GM23338 (cell line): ENCODE data around the gene VAMP2. TPM values are rescaled to one million over a fixed set of nuclear protein-coding genes. Genes with fewer than 3 reads are reported as not detected.

Experiments
- ATAC-seq: fragments of 200-7000 bp; cut with Tn5 transposase; 3 replicates; pipeline ENCODE4 v1.9.1; 2020
- DNase-seq: peaks from one replicate; pipeline ENCODE4 v3.0.0-alpha.2; 2015; ENCODE audit warnings: low spot score
- H2AFZ ChIP-seq: fragments of 200-600 bp; sonication (generic); 2 replicates; pipeline ENCODE4 v1.8.0; 2016; ENCODE audit warnings: antibody characterized with exemption, mild to moderate bottlenecking, moderate library complexity
- H3F3A ChIP-seq: fragments of 200-600 bp; sonication (generic); replicated peaks from 2 replicates; pipeline ENCODE4 v1.8.0; 2017; ENCODE audit warnings: antibody characterized with exemption, mixed run types, low read depth
- H3K27ac ChIP-seq: fragments of 200-600 bp; sonication (generic); 2 replicates; pipeline ENCODE4 v1.6.1; 2016; ENCODE audit warnings: low read depth
- H3K27me3 ChIP-seq: fragments of 200-600 bp; sonication (generic); 2 replicates; pipeline ENCODE4 v1.8.0; 2016; ENCODE audit warnings: mild to moderate bottlenecking, mixed run types, moderate library complexity; ENCODE audit not compliant: insufficient read depth
- H3K36me3 ChIP-seq: fragments of 200-600 bp; sonication (generic); 2 replicates; pipeline ENCODE4 v1.8.0; 2016; ENCODE audit warnings: mild to moderate bottlenecking; ENCODE audit not compliant: insufficient read depth
- H3K4me1 ChIP-seq: fragments of 200-600 bp; sonication (generic); 2 replicates; pipeline ENCODE4 v1.8.0; 2016; ENCODE audit warnings: mild to moderate bottlenecking, moderate library complexity; ENCODE audit not compliant: insufficient read depth
- H3K4me2 ChIP-seq: fragments of 200-600 bp; sonication (generic); 2 replicates; pipeline ENCODE4 v1.7.1; 2017; ENCODE audit warnings: mixed run types
- H3K4me3 ChIP-seq: fragments of 200-600 bp; sonication (generic); 2 replicates; pipeline ENCODE4 v1.6.1; 2016; ENCODE audit warnings: mixed run types
- H3K79me2 ChIP-seq: fragments of 200-600 bp; sonication (generic); replicated peaks from 2 replicates; pipeline ENCODE4 v1.8.0; 2017; ENCODE audit warnings: mild to moderate bottlenecking; ENCODE audit not compliant: insufficient read depth
- H3K9me2 ChIP-seq: fragments of 200-600 bp; sonication (generic); 2 replicates; pipeline ENCODE4 v1.8.0; 2017; ENCODE audit not compliant: insufficient read depth
- H4K20me1 ChIP-seq: fragments of 200-600 bp; sonication (generic); replicated peaks from 2 replicates; pipeline ENCODE4 v1.8.0; 2017; ENCODE audit warnings: mild to moderate bottlenecking; ENCODE audit not compliant: insufficient read depth
- H3K27ac Mint-ChIP-seq: 2 replicates; pipeline ENCODE4 v1.8.0; 2020; ENCODE audit warnings: inconsistent platforms, mild to moderate bottlenecking, moderate library complexity, mixed read lengths
- H3K27me3 Mint-ChIP-seq: 3 replicates; pipeline ENCODE4 v1.8.0; 2022; ENCODE audit warnings: low read depth, mild to moderate bottlenecking, moderate library complexity, mixed read lengths, inconsistent platforms; ENCODE audit not compliant: insufficient read depth, poor library complexity
- H3K36me3 Mint-ChIP-seq: 3 replicates; pipeline ENCODE4 v1.8.0; 2021; ENCODE audit warnings: low read depth, mild to moderate bottlenecking, inconsistent platforms, moderate library complexity, mixed read lengths
- H3K4me1 Mint-ChIP-seq: 3 replicates; pipeline ENCODE4 v1.8.0; 2020; ENCODE audit warnings: mild to moderate bottlenecking, inconsistent platforms, mixed read lengths
- H3K4me3 Mint-ChIP-seq: 3 replicates; pipeline ENCODE4 v1.8.0; 2021; ENCODE audit warnings: moderate library complexity, mild to moderate bottlenecking, inconsistent platforms, mixed read lengths
- H3K9me3 Mint-ChIP-seq: 3 replicates; pipeline ENCODE4 v1.8.0; 2020; ENCODE audit warnings: moderate library complexity, mild to moderate bottlenecking, inconsistent platforms, mixed read lengths
- CREB1 ChIP-seq: fragments of 250-450 bp; sonication (Bioruptor Pico); IDR thresholded peaks from 2 replicates; pipeline ENCODE4 v1.5.0; 2020; ENCODE audit warnings: low read depth, mild to moderate bottlenecking, moderate library complexity
- EZH2 ChIP-seq: fragments of 200-600 bp; sonication (generic); IDR thresholded peaks from one replicate; pipeline ENCODE4 v1.8.0; 2017; ENCODE audit warnings: antibody characterized with exemption, mild to moderate bottlenecking, low read depth; ENCODE audit not compliant: unreplicated experiment
- EZH2phosphoT487 ChIP-seq: fragments of 200-600 bp; sonication (generic); IDR thresholded peaks from one replicate; pipeline ENCODE4 v1.8.1; 2018; ENCODE audit warnings: antibody characterized with exemption; ENCODE audit not compliant: unreplicated experiment
- JUNB ChIP-seq: IDR thresholded peaks from one replicate; pipeline ENCODE4 v1.6.1; 2016; ENCODE audit warnings: antibody characterized with exemption; ENCODE audit not compliant: unreplicated experiment
- NANOG ChIP-seq: IDR thresholded peaks from 2 replicates; pipeline ENCODE4 v1.6.1; 2016; ENCODE audit warnings: antibody characterized with exemption, borderline replicate concordance
- POLR2AphosphoS5 ChIP-seq: IDR thresholded peaks from 2 replicates; pipeline ENCODE4 v1.6.1; 2016; ENCODE audit warnings: antibody characterized with exemption, low read depth
- STAT1 ChIP-seq: IDR thresholded peaks from one replicate; pipeline ENCODE4 v1.6.1; 2016; ENCODE audit warnings: antibody characterized with exemption; ENCODE audit not compliant: unreplicated experiment
- ZNF114 ChIP-seq: fragments of 250-450 bp; sonication (Bioruptor Pico); IDR thresholded peaks from 2 replicates; pipeline ENCODE4 v1.5.0; 2020; ENCODE audit warnings: mild to moderate bottlenecking, moderate library complexity
- ZNF331 ChIP-seq: fragments of 250-450 bp; sonication (Bioruptor Pico); IDR thresholded peaks from 2 replicates; pipeline ENCODE4 v1.5.0; 2020; ENCODE audit warnings: low read depth, mild to moderate bottlenecking, moderate library complexity
- polyA plus RNA-seq: library from polyadenylated mRNA; unstranded; fragments of >200 nt; fragmentation: Nextera tagmentation; extraction: Ambion mirVana; gene quantifications from 2 replicates; pipeline ENCODE4 v1.2.1, GENCODE V29; 2016
- total RNA-seq: library from RNA; depleted of rRNA; stranded (reverse); fragments of >200 nt; shearing (Covaris generic); gene quantifications from 2 replicates; pipeline ENCODE4 v1.2.3, GENCODE V29; 2014
- TF ChIP-seq, protein P1 (sequence below): IDR thresholded peaks from 2 replicates; pipeline ENCODE4 v1.6.1; 2016; ENCODE audit warnings: antibody characterized with exemption
- TF ChIP-seq, protein P2 (sequence below): fragments of 250-450 bp; sonication (Bioruptor Pico); IDR thresholded peaks from 2 replicates; pipeline ENCODE4 v1.5.0; 2020; ENCODE audit warnings: mild to moderate bottlenecking, moderate library complexity
- TF ChIP-seq, protein P3 (sequence below), 2 experiments: fragments of 200-600 bp in 1 of 2; sonication (generic) in 1 of 2; conservative IDR thresholded peaks; 2 replicates each; pipeline versions ENCODE4 v1.5.1 to v1.6.1; 2016 to 2017; ENCODE audit warnings: antibody characterized with exemption in 2 of 2, low read depth in 2 of 2, mild to moderate bottlenecking in 2 of 2, moderate library complexity in 1 of 2
- TF ChIP-seq, protein P4 (sequence below): IDR thresholded peaks from one replicate; pipeline ENCODE4 v1.6.1; 2018; ENCODE audit warnings: antibody characterized with exemption; ENCODE audit not compliant: unreplicated experiment

Gene VAMP2
- total and polyA plus RNA-seq, 2 experiments from 2014 or later: 6.9 to 32.3 TPM

DNA sequence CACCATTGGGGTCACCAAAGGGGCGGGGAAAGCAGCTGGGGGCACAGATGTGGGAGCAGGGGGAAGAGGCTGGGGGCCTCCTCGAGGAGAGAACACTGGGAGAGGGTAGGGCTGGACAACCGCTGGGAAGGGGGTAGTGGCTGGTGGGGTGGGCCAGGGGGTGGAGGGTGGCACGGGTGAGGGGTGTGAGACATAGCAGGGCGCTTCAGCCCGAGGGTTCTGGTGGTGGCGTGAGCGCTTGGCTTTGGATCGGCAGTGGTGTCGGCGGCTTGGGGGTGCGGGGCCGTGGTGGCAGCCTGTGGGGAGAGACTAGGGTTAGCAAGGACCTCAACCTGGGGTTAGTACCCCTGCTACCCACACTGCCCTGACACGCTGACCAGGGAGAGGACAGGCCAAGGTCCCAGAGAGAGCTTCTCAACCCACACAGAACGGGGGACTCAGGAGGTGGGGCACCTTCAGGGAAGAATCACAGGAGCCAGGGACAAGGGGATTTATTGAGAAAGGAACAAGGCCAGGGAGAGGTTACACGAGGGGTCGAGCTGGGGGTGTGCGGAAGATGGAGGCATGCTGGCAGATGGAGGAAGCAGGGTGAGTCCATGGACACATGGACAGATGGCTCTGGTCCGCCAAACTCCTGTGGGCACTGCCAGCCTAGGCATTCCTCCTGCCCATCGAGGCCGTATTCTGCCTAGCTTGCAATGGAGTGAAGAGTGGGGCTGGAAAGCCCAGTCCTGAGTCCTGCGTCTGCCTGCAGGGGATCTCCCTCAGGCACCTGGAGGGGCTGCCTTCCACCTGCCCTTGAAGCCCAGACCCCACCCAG is 19.0 kb downstream of the VAMP2 start:
- no peak for ATAC-seq
- Histone ChIP-seq H3K4me1 (no peaks in the 10 kb centered on the region), H3F3A (peaks cover 14% of the 10 kb centered on the region), H3K9me2 (no peaks in the 10 kb centered on the region), H3K79me2 (no peaks in the 10 kb centered on the region), H4K20me1 (no peaks in the 10 kb centered on the region), H3K4me2 (no peak overlapping the region), H3K36me3 (peaks cover 7% of the 10 kb centered on the region; the same call in 1 of the 2 replicates), H2AFZ (no peak overlapping the region), H3K27ac (no peak overlapping the region), H3K4me3 (no peak overlapping the region), H3K27me3 (no peaks in the 10 kb centered on the region)
- TF ChIP-seq ZNF331 (CRISPR knock-in tag) (no peak), CREB1 (CRISPR knock-in tag) (no peak), ZNF114 (CRISPR knock-in tag) (no peak), EZH2 (no peak), POLR2AphosphoS5 (no peak), STAT1 (no peak), EZH2phosphoT487 (no peak), NANOG (no peak), JUNB (no peak)
- TF ChIP-seq, protein P1, sequence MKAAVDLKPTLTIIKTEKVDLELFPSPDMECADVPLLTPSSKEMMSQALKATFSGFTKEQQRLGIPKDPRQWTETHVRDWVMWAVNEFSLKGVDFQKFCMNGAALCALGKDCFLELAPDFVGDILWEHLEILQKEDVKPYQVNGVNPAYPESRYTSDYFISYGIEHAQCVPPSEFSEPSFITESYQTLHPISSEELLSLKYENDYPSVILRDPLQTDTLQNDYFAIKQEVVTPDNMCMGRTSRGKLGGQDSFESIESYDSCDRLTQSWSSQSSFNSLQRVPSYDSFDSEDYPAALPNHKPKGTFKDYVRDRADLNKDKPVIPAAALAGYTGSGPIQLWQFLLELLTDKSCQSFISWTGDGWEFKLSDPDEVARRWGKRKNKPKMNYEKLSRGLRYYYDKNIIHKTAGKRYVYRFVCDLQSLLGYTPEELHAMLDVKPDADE: no peak
- TF ChIP-seq, protein P2, sequence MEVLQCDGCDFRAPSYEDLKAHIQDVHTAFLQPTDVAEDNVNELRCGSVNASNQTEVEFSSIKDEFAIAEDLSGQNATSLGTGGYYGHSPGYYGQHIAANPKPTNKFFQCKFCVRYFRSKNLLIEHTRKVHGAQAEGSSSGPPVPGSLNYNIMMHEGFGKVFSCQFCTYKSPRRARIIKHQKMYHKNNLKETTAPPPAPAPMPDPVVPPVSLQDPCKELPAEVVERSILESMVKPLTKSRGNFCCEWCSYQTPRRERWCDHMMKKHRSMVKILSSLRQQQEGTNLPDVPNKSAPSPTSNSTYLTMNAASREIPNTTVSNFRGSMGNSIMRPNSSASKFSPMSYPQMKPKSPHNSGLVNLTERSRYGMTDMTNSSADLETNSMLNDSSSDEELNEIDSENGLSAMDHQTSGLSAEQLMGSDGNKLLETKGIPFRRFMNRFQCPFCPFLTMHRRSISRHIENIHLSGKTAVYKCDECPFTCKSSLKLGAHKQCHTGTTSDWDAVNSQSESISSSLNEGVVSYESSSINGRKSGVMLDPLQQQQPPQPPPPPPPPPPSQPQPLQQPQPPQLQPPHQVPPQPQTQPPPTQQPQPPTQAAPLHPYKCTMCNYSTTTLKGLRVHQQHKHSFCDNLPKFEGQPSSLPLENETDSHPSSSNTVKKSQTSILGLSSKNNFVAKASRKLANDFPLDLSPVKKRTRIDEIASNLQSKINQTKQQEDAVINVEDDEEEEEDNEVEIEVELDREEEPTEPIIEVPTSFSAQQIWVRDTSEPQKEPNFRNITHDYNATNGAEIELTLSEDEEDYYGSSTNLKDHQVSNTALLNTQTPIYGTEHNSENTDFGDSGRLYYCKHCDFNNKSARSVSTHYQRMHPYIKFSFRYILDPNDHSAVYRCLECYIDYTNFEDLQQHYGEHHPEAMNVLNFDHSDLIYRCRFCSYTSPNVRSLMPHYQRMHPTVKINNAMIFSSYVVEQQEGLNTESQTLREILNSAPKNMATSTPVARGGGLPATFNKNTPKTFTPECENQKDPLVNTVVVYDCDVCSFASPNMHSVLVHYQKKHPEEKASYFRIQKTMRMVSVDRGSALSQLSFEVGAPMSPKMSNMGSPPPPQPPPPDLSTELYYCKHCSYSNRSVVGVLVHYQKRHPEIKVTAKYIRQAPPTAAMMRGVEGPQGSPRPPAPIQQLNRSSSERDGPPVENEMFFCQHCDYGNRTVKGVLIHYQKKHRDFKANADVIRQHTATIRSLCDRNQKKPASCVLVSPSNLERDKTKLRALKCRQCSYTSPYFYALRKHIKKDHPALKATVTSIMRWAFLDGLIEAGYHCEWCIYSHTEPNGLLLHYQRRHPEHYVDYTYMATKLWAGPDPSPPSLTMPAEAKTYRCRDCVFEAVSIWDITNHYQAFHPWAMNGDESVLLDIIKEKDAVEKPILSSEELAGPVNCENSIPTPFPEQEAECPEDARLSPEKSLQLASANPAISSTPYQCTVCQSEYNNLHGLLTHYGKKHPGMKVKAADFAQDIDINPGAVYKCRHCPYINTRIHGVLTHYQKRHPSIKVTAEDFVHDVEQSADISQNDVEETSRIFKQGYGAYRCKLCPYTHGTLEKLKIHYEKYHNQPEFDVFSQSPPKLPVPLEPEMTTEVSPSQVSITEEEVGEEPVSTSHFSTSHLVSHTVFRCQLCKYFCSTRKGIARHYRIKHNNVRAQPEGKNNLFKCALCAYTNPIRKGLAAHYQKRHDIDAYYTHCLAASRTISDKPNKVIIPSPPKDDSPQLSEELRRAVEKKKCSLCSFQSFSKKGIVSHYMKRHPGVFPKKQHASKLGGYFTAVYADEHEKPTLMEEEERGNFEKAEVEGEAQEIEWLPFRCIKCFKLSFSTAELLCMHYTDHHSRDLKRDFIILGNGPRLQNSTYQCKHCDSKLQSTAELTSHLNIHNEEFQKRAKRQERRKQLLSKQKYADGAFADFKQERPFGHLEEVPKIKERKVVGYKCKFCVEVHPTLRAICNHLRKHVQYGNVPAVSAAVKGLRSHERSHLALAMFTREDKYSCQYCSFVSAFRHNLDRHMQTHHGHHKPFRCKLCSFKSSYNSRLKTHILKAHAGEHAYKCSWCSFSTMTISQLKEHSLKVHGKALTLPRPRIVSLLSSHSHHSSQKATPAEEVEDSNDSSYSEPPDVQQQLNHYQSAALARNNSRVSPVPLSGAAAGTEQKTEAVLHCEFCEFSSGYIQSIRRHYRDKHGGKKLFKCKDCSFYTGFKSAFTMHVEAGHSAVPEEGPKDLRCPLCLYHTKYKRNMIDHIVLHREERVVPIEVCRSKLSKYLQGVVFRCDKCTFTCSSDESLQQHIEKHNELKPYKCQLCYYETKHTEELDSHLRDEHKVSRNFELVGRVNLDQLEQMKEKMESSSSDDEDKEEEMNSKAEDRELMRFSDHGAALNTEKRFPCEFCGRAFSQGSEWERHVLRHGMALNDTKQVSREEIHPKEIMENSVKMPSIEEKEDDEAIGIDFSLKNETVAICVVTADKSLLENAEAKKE (CRISPR knock-in tag): no peak
- TF ChIP-seq, protein P3, sequence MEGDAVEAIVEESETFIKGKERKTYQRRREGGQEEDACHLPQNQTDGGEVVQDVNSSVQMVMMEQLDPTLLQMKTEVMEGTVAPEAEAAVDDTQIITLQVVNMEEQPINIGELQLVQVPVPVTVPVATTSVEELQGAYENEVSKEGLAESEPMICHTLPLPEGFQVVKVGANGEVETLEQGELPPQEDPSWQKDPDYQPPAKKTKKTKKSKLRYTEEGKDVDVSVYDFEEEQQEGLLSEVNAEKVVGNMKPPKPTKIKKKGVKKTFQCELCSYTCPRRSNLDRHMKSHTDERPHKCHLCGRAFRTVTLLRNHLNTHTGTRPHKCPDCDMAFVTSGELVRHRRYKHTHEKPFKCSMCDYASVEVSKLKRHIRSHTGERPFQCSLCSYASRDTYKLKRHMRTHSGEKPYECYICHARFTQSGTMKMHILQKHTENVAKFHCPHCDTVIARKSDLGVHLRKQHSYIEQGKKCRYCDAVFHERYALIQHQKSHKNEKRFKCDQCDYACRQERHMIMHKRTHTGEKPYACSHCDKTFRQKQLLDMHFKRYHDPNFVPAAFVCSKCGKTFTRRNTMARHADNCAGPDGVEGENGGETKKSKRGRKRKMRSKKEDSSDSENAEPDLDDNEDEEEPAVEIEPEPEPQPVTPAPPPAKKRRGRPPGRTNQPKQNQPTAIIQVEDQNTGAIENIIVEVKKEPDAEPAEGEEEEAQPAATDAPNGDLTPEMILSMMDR (conservative IDR thresholded peaks at IDR 0.05; ENCODE audit: low read depth in 2 of 2): no peak
- TF ChIP-seq, protein P4, sequence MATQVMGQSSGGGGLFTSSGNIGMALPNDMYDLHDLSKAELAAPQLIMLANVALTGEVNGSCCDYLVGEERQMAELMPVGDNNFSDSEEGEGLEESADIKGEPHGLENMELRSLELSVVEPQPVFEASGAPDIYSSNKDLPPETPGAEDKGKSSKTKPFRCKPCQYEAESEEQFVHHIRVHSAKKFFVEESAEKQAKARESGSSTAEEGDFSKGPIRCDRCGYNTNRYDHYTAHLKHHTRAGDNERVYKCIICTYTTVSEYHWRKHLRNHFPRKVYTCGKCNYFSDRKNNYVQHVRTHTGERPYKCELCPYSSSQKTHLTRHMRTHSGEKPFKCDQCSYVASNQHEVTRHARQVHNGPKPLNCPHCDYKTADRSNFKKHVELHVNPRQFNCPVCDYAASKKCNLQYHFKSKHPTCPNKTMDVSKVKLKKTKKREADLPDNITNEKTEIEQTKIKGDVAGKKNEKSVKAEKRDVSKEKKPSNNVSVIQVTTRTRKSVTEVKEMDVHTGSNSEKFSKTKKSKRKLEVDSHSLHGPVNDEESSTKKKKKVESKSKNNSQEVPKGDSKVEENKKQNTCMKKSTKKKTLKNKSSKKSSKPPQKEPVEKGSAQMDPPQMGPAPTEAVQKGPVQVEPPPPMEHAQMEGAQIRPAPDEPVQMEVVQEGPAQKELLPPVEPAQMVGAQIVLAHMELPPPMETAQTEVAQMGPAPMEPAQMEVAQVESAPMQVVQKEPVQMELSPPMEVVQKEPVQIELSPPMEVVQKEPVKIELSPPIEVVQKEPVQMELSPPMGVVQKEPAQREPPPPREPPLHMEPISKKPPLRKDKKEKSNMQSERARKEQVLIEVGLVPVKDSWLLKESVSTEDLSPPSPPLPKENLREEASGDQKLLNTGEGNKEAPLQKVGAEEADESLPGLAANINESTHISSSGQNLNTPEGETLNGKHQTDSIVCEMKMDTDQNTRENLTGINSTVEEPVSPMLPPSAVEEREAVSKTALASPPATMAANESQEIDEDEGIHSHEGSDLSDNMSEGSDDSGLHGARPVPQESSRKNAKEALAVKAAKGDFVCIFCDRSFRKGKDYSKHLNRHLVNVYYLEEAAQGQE: no peak
- H3K36me3 Mint-ChIP-seq: peaks cover 49% of the 10 kb centered on the region
- H3K4me1 Mint-ChIP-seq: no peaks in the 10 kb centered on the region
- peaks cover 7% of the 10 kb centered on the region for H3K27me3 Mint-ChIP-seq
- no peak overlapping the region for H3K27ac Mint-ChIP-seq
- H3K4me3 Mint-ChIP-seq: no peak overlapping the region
- no peak for DNase-seq
- H3K9me3 Mint-ChIP-seq: peaks cover 4% of the 10 kb centered on the region; the same call in 1 of the 3 replicates
